Measurements from ENCODE around the gene DDX43.
"Not testable (repeated sequence)": the region's sequence is repeated elsewhere in the genome, so short reads cannot be mapped to it uniquely, and the experiment has no call there.

DDX43 gene

GRCh38 chr6:73394577-73395354 is at the start of gene DDX43:
TSS of gene DDX43 (plus strand) at chr6:73394828. CDS start at chr6:73394906, 78 bp downstream.
- peak; percentile 73 for DNase-seq (ENCODE audit: low spot score)

DNA sequence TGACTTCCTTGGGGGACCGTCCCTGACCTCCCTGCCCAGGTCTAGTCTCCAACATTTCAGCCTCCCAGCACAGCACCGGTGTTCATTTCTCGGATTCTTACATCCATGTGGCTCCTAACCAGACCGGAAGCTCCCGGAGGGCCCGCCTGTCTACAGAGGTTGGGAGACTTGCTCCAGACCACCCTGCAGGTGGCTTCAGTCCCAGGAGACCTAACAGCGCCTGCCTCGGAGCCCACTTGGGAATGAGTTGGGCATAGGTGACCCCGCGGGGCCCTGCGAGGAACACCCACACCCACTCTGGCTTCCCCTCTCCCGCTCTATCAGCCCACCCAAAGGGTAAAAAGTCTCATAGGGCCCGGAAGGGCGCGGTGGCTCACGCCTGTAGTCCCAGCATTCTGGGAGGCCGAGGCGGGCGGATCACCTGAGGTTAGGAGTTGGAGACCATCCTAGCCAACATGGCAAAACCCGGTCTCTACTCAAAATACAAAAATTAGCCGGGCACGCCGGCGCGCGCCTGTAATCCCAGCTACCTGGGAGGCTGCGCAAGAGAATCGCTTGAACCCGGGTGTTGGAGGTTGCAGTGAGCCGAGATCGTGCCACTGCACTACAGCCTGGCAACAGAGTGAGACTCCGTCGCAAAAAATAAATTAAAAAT is 46.0 kb upstream of the DDX43 start:
- DNase-seq (ENCODE audit: low spot score): no peak

GRCh38 chr6:73349311-73349710 is 45.3 kb upstream of the DDX43 start:
- DNase-seq (ENCODE audit: low spot score): no peak

DNA sequence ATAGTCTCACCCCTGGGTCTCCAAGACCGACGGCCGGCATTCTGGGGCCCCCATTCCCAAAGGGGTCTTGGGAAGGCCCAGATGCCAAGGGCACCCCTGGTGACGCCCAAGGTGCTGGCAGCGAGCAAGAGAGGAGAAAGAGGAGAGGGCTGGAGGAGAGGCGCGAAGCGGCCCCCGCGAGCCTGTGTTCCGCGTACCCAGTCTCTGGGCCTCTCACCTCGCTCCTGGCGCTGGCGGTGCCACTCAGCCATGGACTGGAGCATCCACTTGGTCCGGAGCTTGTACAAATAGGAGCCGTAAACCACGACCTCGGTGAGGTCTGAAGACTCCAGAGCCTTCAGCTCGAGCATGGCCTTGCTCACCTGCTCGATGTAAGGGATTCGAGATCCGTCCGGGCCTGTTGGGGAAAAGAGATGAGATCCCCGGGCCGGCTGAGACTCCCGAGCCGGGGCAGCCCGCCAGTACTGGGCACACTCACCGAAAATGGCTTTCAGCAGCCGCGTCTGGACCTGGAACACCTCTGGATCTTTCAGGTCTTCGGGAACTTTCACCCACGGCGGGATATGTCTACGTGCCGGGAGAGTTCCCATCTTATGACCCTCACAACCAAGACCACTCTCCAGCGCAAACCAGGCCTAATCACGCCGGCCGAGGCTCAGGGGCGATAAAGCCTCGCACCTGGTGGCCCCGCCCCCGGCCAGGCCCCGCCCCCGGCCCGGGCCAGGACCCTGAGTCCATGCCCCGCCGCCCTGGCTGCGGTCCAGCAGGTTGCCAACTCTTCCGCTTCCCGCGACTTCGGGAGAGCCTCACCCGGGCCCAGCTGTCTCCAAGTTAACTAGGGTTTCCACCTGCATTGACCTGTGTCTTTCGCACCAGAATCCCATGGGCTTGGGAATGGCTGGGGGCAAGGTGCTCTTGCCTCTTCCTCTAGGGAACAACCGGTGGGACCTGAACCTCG is 40.7 kb upstream of the DDX43 start, which contains the start of gene DPPA5:
Gene DPPA5, minus strand, starts transcription at position 641 of the 958 bp plus-strand sequence. Its CDS starts 51 bp downstream, at position 590.
- no peak for DNase-seq (ENCODE audit: low spot score)

GRCh38 chr6:73362358-73362757 is 32.3 kb upstream of the DDX43 start, which contains the start of gene KHDC3L:
TSS of gene KHDC3L (plus strand) at chr6:73362658. CDS start at chr6:73362730, 72 bp downstream.
- no peak for DNase-seq (ENCODE audit: low spot score)

- DNase-seq (ENCODE audit: low spot score): no peak
Observed at GRCh38 chr6:73362869-73363536, 31.6 kb upstream of the DDX43 start.

DNA sequence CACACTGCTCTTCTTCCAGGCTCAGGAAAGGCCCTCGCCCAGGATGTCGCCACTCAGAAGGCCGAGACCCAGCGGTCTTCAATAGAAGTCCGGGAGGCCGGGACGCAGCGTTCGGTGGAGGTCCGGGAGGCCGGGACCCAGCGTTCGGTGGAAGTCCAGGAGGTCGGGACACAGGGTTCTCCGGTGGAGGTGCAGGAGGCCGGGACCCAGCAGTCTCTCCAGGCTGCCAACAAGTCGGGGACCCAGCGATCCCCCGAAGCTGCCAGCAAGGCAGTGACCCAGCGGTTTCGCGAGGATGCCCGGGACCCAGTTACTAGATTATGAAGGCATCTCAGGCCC is 31.1 kb upstream of the DDX43 start:
- DNase-seq (ENCODE audit: low spot score): no peak

DNA sequence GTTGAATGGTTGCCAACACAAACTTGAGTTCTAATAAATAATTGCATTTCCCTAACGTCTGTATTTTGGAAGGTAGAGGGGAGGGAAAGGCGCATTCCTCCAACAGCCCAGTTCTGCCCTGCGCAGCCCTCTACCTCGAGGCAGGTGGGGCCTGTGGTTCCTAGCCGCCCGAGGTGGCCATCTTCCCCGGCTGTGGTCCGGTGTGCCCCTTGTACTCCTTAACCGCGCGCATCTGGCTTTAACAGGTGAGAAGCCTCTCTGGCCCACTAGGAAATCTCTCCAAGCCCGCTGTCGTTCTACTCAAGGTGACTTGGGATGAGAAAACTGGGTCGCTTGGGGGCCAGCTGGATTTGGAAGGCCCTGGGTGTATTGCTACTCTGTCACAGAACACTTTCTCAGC is 30.5 kb upstream of the DDX43 start:
- DNase-seq (ENCODE audit: low spot score): no peak

DNA sequence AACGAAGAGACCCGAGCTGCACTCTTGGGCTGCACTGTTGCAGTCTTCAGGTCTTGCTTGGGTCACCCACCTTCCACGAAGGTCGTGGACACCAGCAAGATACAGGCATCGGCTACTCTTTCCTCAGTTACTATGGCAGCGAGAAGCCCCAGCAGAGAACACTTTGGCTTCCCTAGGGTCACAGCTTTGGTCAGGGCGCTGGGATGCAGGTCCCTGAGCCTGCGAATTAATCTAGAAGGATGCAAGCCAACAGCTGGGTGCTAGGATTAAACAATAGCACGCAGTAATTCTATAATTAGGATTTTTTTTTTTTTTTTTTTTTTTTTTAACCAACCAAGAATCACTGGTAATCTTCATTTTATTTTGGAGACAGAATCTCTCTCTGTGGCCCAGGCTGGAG is 30.1 kb upstream of the DDX43 start:
- no peak for DNase-seq (ENCODE audit: low spot score)

DNA sequence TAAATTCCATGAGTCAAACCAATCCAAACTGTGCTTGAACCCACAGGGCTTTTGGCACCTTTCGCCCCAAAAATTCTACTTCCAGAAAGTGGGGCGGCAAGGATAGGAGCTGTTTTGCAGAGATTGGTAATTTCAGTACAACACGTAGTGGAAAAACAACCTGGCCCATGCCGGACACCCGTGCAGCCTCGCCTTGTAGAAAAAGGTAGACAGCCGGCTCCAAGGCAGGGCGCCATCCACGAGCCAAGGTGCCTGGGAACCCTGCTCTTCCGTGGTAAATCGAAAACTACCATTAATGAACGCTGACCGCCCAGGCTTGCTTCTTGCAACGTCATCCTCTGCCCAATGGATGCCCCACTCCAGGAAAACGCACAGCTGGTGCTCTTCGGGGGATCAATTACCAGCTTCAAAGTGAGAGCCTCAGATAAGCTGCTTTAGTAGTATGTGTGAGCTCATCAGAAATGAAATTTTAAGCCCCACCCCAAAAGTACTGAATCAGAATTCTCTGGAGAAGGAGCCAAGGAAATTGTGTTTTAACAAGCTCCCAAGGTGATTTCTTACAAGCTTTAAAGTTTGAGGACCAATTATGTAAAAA is 26.8 kb upstream of the DDX43 start:
- no peak for DNase-seq (ENCODE audit: low spot score)

GRCh38 chr6:73368675-73369074 is 26.0 kb upstream of the DDX43 start:
- no peak for DNase-seq (ENCODE audit: low spot score)

DNA sequence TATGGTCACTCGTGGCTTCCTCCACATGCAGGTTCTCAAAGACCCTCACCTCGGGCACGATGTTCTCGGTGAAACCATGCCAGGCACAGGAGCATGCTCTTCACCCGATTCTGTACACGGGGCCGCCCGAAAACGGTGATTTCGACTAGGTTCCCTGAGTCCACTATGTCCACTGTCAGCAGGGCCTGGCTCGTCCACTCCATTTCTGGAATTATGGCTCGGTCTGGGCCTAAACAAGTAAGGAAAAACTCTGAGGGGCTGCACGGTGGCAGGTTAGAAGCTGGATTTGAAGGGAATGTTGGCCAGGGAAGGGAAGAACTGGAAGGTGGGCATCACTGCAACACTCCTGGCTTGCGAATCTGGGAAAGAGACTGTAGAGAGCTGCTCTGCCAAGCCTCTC is 25.5 kb upstream of the DDX43 start:
- DNase-seq (ENCODE audit: low spot score): no peak

DNA sequence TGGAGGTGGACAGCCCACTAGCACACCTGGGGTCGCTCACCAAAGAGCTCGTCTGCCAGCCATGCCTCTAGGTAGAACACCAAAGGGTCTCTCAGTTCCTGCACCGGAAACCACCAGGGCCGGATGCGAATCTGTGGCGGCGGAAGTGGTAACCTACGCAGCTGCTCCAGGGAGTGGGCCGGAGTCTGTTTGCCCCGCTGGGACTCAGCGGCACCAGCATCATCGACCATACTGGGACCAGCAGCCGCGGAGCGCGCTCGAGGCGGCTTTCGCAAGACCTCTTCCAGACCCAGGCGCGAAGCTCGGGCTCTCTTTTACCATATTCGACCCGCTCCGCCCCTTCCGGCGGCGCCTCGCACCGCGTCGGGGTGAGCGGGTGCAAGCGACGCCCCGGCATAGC is 25.1 kb upstream of the DDX43 start, which contains the start of gene OOEP:
Gene OOEP, minus strand, starts transcription at position 335 of the 400 bp plus-strand sequence. Its CDS starts 105 bp downstream, at position 230.
- no peak for DNase-seq (ENCODE audit: low spot score)

DNA sequence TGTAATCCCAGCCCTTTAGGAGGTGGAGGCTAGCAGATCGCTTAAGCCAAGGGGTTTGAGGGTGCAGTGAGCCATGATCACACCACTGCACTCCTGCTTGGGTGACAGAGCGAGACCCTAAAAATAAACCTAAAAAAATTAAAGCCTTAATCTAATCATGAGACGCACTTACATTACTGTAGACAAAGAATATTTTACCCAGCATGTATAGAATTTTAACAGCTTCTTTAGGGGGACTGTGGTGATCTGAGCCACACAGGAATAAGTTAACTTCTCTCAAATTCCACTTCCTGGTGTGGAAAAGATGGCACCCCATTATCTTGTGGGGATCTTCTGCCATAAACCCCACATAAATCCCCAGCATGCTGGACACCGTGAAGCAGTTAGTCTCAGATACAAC is 22.6 kb upstream of the DDX43 start:
- DNase-seq (ENCODE audit: low spot score): no peak

DNA sequence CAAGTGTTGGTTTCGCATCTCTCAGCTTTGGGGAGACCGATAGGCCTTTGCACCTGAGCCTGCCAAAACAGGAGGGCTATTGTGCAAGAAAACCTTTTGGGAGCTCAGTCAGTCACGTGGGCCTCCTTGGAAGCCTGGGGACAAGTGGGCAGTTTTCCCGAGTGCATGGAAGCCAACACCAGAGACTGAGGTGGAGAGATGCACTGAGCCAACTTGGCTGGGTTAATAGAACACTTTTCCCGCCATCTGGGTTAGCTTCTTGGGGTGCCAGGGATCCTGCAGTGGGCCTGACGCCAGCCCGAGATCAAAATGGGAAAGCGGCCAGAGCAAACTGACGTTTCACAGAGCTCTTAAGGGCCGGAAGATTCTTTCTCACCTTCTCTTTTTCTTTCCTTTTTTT is 22.1 kb upstream of the DDX43 start:
- DNase-seq (ENCODE audit: low spot score): no peak

- DNase-seq (ENCODE audit: low spot score): no peak
Observed at GRCh38 chr6:73375216-73375615, 19.4 kb upstream of the DDX43 start.

DNA sequence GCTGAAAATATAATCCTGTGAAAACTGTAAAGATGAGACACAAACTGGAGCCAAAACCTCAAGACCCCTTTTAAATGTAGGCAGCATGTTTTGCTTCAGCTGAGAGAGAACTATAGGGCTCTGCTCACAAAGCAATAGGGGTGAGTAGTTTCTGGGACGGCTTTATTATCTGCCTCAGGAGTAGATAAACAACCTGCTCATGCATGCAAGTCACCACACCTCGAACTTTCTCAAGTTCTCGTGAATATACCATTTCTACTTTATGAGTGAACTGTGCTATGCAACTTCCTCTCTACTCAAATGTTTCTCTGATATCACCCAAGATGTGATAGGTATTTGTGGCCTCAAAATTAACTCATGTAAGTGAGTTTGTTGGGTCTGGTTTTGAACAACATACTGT is 17.4 kb upstream of the DDX43 start:
- no peak for DNase-seq (ENCODE audit: low spot score)

DNA sequence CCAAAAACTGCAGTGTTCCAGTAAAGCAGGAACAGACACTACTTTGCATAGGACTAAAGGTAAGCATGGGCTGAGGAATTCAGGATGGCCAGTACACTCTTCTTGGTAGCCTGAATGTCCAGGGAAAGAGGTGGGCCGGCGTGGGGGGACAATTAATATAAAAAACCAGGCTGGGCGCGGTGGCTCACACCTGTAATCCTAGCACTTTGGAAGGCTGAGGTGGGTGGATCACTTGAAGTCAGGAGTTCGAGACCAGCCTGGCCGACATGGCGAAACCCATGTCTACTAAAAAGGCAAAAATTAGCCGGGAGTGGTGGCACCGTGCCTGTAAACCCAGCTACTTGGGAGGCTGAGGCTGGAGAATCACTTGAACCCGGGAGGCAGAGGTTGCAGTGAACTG is 13.1 kb upstream of the DDX43 start:
- not testable (repeated sequence) for DNase-seq (ENCODE audit: low spot score)

- no peak for DNase-seq (ENCODE audit: low spot score)
Observed at GRCh38 chr6:73382462-73383113, 12.0 kb upstream of the DDX43 start.

DNA sequence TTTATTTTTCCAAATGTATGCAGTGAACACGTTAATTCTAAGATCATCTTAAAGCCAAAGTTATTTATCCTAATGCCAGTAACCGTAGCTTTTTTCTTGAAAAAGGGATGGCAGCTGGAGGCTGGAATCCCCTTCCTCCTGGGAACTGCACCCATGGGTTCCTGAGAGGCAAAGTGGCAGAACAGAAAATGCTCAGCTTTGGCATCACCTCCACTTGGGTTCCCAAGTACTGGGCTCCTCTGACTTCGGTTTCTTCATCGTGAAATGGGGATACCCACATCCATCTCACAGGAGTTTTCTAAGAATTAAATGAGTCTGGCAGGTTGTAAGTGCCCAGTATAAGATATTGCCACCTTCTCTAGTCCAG is 6.2 kb upstream of the DDX43 start:
- no peak for DNase-seq (ENCODE audit: low spot score)

Measured in HuH-7.5 (cell line).